Glomerular endothelial cell (primary cell): ENCODE measurements around the gene SNTG2. TPM values are rescaled to one million over a fixed set of nuclear protein-coding genes. Genes with fewer than 3 reads are reported as not detected.
"Not testable (repeated sequence)": the region's sequence is repeated elsewhere in the genome, so short reads cannot be mapped to it uniquely, and the experiment has no call there.

Source experiments
- DNase-seq: peaks from one replicate; pipeline ENCODE4 v3.0.0-alpha.2; 2011; ENCODE audit warnings: low read depth, low spot score; ENCODE audit errors: extremely low read depth
- total RNA-seq: library from RNA; depleted of rRNA; stranded (reverse); fragments of >200 nt; gene quantifications from 2 replicates; pipeline ENCODE4 v1.2.3, GENCODE V29; 2015

Gene SNTG2
- total RNA-seq, 1 donor from 2014 or later, result 1.5 TPM

DNA sequence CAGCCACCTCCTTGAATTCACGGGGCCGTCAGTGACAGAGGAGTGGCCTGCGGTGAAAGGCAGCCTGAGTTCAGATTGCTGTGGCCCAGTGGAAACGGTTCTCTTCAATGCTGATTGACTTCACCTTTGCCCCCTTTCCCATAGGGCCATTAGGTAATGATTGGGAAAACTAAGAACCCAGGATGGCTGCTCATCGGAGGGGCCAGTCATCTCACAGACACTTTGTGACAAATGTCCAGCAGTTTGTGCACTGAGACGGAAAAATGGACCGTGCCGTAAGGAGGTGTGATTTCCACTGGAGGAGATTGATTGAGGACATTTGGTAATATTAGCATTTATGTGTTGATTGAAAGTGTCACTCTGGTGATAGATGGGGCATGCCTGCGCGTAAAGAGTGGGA is 402.9 kb downstream of the SNTG2 start:
- DNase-seq, result no peak

DNA sequence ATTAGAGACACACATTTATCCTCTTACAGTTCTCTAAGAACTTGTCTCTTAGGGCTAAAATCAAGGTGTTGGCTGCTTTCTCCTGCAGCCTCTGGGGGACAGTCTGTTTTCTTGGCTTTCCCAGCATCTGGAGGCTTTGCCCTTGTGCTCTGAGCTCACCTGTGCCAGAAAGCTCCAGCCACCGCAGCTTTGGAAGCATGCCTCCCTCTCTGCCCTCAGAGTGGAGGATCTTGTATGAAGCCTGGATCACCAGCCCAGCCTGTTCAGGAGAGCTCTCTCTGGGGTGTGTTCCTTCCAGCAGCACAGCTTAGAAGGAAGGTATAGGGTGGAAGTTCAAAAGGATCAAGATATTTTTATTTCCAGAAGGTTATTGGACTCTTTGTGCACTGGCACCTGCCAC is 409.5 kb downstream of the SNTG2 start:
- no peak for DNase-seq

GRCh38 chr2:1360557-1361250 is 410.1 kb downstream of the SNTG2 start:
- no peak for DNase-seq

- DNase-seq, result no peak
Observed at GRCh38 chr2:1363367-1363766, 412.7 kb downstream of the SNTG2 start.

DNA sequence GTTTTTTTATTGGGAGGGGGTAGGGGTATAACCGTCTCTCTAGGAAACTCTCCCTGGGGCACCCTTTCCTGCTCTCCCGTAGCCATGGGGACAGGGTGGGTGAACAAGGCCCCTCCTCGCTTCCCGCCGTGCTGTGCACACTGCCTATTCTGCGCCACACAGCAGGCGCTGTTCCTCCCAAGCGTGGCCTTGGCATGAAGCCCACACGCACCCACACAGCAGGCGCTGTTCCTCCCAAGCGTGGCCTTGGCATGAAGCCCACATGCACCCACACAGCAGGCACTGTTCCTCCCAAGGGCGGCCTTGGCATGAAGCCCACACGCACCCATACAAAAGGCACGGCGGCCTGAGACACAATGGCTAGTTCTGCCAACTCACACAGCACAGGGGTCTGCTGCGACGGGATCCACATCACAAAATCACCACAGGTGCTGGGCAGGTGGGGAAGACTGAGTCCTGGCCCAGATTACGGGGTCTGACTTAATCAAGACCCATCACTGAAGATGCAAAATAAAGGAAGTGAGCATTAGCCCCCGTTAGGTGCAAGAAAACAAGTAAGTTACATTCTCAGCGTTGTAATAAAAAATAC is 416.0 kb downstream of the SNTG2 start:
- no peak for DNase-seq

DNA sequence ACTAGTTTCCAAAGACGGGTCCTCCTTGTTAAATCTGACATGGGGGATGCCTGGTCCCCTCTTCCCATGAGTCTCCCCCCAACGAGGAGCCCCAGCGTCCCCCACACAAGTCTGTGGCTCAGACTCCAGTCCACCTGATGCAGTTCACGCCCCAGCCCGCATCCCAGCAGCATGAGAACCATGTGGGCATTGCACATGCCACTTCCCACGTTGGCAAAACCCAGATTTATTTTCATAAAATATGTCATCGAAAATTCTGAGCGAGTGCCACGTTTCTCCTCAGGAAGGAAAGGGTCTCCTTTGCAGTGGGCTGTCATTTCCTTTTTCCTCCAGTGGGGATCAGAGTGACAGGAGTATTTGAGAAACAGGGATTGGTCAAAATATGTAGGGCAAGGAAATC is 417.0 kb downstream of the SNTG2 start:
- no peak for DNase-seq

GRCh38 chr2:1369905-1370304 is 419.3 kb downstream of the SNTG2 start:
- DNase-seq, result no peak

- no peak for DNase-seq
Observed at GRCh38 chr2:1370461-1370860, 419.8 kb downstream of the SNTG2 start.

- no peak for DNase-seq
Observed at GRCh38 chr2:1371082-1371481, 420.4 kb downstream of the SNTG2 start.

GRCh38 chr2:1373830-1374229 is 423.2 kb downstream of the SNTG2 start:
- DNase-seq, result no peak

DNA sequence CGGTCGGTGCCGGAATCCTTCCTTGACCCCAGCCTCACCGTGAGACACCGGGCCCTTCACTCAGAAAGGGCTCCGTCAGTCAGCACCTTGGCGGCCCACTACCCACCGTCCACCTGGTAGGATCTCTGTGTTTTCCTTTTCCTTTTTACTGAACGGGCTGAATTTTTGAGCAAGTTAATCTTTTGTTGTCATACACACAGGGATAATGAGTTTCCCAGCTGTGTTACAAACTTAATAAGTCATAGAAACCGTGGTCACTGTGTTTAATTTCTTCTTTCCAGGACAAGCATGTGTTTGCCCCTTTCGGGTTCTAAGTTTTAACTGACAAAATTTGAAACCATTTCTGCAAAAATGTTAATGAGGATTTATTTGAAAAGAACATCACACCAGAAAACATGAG is 423.6 kb downstream of the SNTG2 start:
- DNase-seq, result no peak

DNA sequence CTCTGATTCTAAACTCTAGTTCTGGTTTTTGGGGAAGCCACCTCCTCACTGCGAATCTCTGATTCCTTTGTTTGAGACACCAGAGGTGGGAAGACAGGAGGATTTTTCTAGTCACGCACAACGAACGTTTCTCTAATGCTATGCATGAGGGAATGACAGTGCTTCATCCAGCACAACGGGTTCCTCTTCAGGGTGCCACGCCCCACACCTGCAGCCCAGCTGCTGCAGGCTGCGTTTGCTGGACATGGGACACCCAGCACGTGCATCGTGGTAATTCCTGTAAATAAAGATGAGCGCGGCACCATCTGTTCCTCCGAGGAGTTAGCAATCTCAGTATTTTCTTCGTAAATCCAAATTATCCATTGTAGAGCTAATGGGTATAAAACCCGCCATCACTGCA is 425.1 kb downstream of the SNTG2 start:
- no peak for DNase-seq

DNA sequence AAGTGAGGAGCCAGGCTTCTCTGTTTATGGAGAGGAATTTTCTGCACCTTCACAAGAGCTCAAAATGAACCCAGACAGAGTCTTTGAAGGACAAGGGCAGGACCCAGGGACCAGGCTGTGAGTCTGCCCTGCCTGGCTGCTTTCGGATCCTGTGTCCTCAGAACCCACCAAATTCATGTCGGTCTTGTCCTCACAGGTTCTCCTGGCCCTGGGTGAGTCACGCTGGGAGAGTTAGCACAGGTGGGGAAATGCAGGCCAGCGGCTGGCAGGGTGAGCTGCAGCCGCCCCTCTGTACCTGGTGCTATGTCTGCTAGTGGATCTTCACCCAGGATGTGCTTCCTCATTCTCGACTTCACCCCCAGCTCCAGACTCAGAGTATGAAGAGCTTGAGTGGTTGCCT is 426.8 kb downstream of the SNTG2 start:
- no peak for DNase-seq

GRCh38 chr2:1378456-1379150 is 428.0 kb downstream of the SNTG2 start:
- DNase-seq, result no peak

DNA sequence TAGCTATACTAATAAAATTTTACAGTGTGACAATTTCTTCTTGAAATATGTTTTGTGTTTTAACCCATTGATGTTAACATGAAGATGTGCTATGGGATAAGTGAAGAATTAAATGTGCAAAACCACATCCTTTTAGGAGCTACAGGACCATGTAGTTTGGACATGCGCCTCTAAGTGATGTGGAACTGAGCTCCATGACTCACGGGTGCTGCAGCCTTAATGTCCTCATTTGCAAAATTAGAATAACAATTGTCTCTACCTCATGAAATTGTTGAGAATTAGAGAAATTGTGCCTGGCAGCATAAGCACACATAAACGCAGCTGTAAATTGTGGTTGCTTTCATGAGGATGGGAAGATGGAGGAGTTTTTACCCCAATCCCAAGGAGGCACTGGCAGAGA is 431.0 kb downstream of the SNTG2 start:
- no peak for DNase-seq

DNA sequence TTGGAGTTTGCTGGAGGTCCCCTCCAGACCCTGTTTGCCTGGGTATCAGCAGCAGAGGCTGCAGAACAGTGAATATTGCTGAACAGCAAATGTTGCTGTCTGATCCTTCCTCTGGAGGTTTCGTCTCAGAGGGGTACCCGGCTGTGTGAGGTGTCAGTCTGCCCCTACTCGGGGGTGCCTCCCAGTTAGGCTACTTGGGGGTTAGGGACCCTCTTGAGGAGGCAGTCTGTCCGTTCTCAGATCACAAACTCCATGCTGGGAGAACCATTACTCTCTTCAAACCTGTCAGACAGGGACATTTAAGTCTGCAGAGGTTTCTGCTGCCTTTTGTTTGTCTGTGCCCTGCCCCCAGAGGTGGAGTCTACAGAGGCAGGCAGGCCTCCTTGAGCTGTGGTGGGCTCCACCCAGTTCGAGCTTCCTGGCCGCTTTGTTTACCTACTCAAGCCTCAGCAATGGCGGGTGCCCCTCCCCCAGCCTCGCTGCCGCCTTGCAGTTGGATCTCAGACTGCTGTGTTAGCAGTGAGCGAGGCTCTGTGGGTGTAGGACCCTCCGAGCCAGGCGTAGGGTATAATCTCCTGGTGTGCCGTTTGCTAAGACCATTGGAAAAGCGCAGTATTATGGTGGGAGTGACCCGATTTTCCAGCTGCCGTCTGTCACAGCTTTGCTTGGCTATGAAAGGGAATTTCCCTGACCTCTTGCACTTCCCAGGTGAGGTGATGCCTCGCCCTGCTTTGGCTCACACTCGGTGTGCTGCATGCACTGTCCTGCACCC is 437.5 kb downstream of the SNTG2 start:
- DNase-seq, result not testable (repeated sequence)

DNA sequence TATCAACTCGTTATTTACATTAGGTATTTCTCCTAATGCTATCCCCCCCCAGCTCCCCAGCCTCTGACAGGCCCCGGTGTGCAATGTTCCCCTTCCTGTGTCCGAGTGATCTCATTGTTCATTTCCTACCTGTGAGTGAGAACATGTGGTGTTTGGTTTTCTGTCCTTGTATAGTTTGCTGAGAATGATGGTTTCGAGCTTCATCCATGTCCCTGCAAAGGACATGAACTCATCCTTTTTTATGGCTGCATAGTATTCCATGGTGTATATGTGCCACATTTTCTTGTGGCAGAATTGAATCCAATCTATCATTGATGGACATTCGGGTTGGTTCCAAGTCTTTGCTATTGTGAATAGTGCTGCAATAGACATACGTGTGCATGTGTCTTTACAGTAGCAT is 439.5 kb downstream of the SNTG2 start:
- not testable (repeated sequence) for DNase-seq

DNA sequence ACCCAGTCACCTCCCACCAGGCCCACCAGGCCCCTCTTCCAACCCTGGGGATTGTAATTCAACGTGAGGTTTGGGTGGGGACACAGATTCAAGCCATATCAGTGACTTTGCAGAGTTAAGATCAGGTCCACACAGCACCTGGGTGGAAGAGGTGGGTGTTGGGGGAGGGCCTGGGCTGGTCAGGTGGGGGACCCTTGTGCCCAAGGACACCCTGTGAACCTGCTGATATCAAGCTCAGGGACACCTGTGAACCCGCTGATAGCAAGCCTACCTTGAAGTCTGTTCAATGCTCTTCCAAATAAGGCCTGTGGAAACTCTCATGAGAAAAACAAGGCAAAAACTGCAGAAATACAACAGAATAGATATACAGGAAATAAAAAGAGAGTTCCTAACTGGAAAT is 442.7 kb downstream of the SNTG2 start:
- DNase-seq, result no peak

- DNase-seq, result no peak
Observed at GRCh38 chr2:1394709-1395408, 444.2 kb downstream of the SNTG2 start.

GRCh38 chr2:1397350-1397749 is 446.7 kb downstream of the SNTG2 start:
- no peak for DNase-seq

DNA sequence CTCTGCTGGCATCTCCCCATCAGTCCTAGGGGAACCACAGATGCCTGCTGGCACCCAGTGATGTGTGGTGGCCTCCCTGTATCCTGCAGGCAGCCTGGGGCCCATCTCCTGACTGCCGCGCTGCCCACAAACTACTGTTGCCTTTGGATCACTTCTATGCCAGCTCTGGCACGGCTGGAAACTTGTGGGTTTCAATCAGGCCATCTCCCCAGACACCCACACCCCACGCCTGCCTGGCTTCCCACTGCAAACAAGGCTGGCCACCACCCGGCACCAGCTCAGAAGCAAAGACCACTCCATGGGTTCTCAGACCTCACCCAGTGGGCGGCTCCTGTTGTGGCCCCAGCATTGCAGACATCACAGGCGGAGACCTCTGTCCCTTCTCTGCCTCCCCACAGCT is 447.5 kb downstream of the SNTG2 start:
- DNase-seq, result no peak
